Measurements from ENCODE around the gene ME3.
"Not testable (repeated sequence)": the region's sequence is repeated elsewhere in the genome, so short reads cannot be mapped to it uniquely, and the experiment has no call there.

Gene ME3

DNA sequence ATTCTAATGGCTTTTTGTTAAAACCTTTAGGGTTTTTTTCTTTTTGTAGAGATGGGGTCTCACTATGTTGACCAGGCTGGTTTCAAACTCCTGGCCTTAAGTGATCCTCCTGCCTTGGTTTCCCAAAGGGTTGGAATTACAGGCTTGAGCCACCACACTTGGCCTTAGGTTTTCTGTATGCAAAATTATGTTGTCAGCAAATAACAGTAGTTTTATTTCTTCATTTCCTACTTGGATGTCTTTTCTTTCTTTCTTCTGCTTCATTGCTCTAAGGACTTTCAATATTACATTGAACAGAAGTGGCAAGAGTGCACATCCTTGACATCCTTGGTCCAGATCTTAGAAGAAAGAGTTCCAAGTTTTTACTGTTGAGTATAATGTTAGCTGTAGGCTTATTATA lies 245.0 kb downstream of the ME3 start:
- DNase-seq (ENCODE audit: low spot score), result no peak

DNA sequence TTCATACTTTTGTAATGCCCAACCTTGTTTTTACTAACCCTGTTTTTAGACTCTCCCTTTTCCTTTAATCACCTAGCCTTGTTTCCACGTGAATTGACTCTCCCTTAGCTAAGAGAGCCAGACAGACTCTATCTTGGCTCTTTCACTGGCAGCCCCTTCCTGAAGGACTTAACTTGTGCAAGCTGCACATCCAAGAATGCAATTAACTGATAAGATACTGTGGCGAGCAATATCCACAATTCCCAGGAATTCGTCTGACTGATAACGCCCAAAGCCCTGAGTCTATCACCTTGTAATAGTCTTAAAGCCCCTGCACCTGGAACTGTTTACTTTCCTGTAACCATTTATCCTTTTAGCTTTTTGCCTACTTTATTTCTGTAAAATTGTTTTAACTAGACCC lies 248.9 kb downstream of the ME3 start:
- DNase-seq (ENCODE audit: low spot score), result not testable (repeated sequence)

DNA sequence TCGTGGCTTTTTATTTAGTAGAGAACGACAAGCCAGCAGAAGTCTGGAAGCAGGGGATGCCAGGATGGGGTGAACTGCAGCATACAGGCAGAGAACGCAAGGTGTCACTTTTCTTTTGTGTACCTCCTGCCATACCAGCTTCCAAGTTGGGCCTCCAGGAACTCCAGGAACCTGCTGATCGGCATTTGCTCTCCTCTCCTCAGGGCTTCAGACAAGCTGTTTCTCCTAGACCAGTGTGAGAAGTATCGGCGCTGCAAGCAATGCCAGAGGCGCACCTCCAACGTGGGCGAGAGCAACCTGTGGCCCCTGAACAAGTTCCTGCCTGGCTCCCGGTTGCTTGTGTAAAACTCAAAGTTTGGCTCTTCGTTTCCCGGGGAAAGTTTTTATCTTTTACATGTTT lies 250.0 kb downstream of the ME3 start:
- no peak for DNase-seq (ENCODE audit: low spot score)

DNA sequence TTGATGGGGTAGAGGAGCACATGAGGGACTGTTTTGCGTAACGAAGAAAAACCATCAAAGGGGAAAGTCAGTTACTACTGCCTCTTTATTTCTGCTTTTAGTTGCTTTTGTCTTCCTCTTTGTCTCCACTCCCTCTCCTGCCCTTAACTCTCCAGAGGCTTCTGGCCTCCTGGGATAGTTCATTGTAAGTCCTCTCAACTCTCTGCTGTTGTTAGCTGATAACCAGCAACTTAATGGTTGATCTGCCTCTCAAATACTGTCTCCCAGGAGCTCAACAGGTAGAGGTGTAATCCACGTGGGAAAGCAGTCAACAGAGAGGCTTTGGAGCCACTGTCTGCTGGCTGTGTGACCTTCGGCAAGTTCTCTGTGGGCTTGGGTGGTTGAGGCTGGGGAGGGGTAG lies 250.5 kb downstream of the ME3 start:
- no peak for DNase-seq (ENCODE audit: low spot score)

DNA sequence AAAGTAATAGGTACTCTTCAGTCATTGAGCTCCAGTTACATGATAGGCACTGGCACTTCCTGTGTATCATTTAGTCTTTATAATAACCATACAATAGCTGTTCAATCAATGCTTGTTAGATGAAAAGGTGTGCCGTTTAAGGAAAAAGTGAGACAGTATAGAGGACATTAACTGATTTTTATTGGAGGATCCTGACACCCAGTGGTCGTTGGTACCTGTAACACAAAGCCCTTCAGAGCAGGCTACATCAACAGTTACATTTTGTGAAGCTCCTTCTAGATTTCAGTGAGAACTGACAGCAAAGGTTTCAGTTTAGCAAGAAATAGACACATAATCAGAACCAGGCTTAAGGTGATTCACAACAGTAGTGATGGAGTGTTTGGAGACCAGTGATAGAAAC lies 253.5 kb downstream of the ME3 start:
- peak; percentile 12 for DNase-seq (ENCODE audit: low spot score)

DNA sequence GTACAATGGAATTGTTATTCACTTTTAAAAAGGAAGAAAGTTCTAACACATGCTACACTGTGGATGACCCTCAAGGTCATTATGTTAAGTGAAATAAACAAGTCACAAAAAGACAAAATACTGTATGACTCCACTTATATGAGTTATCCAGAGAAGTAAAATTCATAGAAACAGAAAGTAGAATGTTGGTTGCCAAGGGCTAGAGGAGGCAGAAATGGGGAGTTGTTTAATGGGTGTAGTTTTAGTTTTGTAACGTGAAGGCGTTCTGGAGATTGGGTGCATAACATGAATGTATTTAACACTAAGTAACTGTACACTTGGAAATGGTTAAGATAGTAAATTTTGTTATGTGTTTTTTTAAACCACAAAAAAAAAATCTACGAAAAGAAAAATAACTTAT lies 253.9 kb downstream of the ME3 start:
- DNase-seq (ENCODE audit: low spot score), result no peak

DNA sequence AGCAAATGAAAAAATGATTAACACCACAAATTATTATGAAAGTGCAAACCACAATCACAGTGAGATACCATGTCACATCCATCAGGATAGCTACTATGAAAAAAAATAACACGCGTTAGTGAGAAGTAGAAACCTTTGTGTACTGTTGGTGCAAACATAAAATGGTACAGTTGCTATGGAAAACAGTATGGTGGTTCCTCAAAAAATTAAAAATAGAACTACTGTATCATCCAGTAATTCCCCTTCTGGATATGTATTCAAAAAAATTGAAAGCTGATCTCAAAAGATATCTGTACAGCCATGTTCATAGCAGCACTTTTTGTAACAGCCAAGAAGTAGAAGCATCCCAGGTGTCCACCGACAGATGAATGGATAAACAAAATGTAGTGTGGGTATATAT lies 254.3 kb downstream of the ME3 start:
- DNase-seq (ENCODE audit: low spot score), result no peak

DNA sequence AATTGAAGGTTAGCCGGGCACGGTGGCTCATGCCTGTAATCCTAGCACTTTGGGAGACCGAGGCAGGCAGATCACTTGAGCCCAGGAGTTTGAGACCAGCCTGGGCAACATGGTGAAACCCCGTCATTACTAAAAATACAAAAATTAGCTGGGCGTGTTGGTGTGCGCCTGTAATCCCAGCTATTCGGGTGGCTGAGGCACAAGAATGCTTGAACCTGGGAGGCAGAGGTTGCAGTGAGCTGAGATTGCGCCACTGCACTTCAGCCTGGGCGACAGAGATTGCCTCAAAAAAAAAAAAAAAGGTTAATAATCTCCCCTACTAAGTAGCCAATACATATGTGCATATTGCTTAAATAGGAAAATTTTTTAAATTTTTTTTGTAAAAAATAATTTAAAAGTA lies 255.5 kb downstream of the ME3 start:
- not testable (repeated sequence) for DNase-seq (ENCODE audit: low spot score)

DNA sequence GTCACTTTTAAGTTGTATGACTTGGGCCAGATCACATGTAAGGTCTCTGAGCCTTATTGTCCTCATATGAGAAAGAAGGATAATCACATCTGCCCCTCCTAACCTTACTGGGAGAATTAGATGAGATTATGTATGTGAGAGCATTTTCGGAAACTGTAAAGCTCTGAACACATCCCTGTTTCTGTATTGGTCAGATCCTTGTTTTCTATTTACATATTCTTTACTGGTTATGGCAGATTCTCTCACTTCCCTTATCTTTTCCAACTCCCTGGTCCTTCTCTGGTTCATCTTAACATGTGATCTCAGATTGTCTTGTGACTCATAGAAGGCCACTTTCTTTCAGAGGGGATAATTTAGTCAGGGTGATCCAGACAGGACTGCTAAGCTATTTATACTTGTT lies 255.9 kb downstream of the ME3 start:
- no peak for DNase-seq (ENCODE audit: low spot score)

DNA sequence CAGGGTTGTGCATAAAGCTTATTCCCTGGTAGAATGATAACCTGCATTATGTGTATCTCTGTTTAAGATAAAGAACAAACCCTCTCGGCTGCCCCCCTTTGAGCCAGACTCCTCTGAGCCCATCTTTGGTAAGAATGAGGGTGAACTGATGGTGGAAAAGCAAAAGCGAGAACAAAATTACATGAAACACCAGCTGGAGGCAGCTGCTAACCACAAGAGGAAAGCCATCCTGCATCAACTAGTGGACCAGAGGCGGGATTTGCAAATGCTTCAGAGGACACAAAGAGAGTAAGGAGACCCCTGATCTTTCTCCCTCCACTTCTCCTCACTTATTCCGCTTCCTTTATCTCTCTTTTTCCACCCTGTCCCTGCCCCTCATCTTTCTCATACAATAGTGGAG lies 257.4 kb downstream of the ME3 start:
- DNase-seq (ENCODE audit: low spot score), result no peak

DNA sequence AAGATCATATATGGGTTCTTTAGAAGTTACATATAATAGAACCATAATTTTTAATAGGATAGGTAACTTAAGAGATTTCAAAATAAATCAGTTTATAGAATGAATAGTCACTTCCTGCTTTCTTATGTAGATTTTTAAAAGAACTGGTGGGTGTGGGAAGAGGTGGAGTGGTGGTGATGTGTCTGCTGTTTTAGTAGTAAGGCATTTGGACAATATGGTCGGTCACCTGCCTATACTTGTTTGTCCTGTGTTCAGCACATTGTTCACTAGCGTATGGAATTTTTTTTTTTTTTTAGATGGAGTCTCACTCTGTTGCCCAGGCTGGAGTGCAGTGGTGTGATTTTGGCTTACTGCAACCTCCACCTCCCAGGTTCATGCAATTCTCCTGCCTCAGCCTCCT lies 258.4 kb downstream of the ME3 start:
- no peak for DNase-seq (ENCODE audit: low spot score)

DNA sequence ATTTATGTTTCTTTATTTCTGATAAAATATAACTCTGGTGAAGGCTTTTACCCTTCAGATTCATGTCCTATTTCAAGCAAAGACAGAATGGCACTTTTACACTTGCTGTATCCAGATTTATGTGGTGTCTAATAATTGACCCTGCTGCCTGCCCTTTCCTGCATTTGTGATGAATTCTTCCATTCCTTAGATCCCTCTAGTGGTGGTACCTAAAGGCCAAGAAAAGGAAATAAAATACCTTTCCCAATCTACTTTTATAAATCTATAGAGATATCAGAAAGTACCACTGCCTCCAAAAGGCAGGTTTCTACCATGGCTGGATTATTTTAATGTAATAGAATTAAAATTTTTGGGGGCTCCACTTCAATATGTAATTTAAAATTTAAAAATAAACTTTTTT lies 263.6 kb downstream of the ME3 start:
- no peak for DNase-seq (ENCODE audit: low spot score)

DNA sequence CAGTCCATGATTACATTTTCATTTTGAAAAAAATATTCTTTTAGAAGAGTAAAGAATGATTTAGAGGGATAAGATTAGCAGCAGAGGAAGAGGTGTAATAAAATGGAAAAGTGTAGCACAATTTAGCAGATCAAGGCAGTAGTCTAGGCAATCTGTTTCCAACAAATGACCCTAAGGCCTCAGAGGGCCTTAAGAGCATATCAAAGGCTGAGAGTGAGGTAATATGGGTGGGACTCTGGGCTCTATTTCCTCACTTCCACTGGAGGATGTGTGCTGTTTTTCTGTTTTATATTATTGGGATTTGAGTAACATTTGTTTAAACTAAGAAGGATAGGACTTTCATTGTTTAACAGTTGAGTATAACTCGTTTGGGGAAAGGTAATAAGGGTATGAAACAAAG lies 269.0 kb downstream of the ME3 start:
- DNase-seq (ENCODE audit: low spot score), result no peak

DNA sequence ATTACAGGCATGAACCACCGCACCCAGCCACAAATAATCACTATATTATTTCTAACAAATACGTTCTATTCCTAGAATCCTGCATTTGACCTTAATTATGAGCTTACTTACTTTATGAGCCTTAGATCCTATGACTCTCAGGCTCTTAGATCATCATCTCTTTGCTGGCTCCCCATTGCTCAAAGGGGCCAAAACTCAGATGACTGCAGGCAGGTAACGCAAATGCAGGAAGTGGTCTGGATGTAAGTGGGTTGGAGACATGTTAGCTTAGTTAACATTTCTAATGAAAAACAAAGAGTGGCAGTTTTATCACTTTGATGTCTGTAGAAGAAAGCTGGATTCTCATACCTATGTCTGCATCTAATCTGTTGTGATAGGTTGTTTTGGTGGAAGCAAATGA lies 274.3 kb downstream of the ME3 start:
- no peak for DNase-seq (ENCODE audit: low spot score)

DNA sequence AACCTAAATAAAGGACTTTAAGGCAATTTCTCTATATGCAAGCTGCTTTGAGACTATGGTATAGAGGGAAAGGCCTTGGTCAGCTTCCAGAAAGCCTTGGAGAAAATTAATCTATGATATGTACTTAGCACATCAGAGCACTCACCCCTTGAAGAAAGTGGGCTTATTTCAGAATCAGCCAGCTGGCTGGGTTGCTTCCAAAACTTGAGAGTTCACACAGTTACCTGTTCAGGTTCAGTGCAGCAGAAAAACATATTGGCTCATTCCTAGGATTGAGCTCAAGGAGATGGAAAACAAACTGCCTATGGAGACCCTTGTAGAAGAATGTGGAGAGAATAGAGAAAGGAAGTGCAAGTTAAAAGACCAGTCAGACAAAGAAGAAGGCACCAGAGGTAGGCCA lies 275.1 kb downstream of the ME3 start:
- DNase-seq (ENCODE audit: low spot score), result no peak

DNA sequence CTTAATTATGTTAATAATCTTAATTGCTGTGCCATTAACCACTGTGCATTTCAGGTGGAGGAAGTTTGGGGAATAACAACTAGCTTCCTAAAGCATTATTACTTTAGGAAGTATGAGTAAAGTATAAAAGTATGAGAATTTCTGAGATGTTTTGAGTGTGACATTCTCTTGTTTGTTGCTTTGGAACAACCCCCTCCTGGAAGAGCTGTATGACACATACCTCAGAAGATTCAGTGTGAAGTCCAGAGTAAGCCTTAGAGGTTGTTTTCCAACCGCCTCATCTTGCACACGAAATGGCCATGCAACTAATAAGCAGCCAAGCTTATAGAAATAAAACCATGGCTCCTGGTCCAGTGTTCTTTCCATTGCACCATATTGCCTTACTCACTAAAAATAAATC lies 276.0 kb downstream of the ME3 start:
- DNase-seq (ENCODE audit: low spot score), result no peak

DNA sequence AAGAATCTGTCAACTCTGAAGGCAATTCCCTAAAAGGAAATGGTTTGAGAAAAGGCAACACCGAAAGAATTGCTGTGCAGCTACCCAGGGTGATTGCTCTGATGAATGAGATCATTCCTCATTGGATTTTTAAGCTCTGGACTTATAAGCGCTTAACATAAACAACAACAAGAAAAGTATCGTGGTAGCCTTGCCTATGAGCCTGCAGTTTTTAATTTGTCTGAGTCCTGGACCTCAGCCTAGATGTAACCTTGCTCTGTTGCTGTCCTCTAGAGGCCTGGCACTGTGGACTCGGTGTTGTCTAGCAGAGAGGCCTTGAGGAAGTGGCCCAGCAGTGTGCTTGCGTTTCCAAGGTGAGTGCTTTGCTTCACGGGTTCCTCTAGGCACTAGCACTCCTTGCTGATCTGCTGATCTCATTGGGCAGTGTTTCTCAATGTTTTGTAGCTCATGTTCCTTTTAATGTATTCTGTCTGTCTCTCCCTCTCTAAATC lies 277.3 kb downstream of the ME3 start:
- no peak for DNase-seq (ENCODE audit: low spot score)

Data from NAMALWA (cell line).